ENCODE results near the gene LIN7C.

DNA sequence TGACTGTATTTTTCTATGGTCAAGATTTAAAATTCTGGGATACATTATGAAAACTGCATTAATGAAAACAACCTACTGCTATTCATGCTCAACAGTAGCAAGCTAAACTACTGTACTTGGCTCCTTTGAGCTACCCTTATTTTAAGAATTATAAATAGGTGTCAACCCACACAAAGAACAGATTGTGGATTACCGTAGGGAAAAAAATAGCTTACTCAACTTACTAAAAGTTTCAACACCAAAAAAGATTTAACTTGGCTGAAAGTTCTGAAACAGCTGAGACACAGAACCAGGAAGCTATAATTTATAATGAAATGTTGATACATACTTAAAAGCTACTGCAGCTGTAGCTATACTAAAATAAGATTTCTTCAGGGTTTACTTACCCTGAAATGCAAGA lies 10.1 kb downstream of the LIN7C start:
- TF ChIP-seq POLR2A (IDR thresholded peaks at IDR 0.05; ENCODE audit: low read depth, low read length) (no peak), POLR2AphosphoS5 (IDR thresholded peaks at IDR 0.05; ENCODE audit: low read depth, low read length) (no peak), TAF1 (IDR thresholded peaks at IDR 0.05; ENCODE audit: low read depth, low read length) (no peak), PAX5 (IDR thresholded peaks at IDR 0.05; ENCODE audit: insufficient read depth, low read length, severe bottlenecking) (no peak), SPI1 (IDR thresholded peaks at IDR 0.05; ENCODE audit: low read depth, low read length) (no peak), POU2F2 (IDR thresholded peaks at IDR 0.05; ENCODE audit: low read depth, low read length) (no peak)
